ENCODE measurements around the gene TBC1D8B. TPM values are rescaled to one million over a fixed set of nuclear protein-coding genes. Genes with fewer than 3 reads are reported as not detected.

Gene TBC1D8B
- total RNA-seq, 2 donors from 2014 or later, result 4.0 to 5.5 TPM

- DNase-seq, result no peak
- no peak overlapping the region for H3K4me3 Mint-ChIP-seq
- Histone ChIP-seq H3K27me3 (ENCODE audit: control insufficient read depth, insufficient read depth, low read length, poor library complexity, severe bottlenecking) (peaks cover 7% of the 10 kb centered on the region), H3K9ac (ENCODE audit: extremely low read depth, low read length, poor library complexity, severe bottlenecking) (no peak overlapping the region), H3K36me3 (ENCODE audit: control insufficient read depth, insufficient read depth, low read length) (no peaks in the 10 kb centered on the region), H3K9me3 (ENCODE audit: control insufficient read depth, low read length) (no peaks in the 10 kb centered on the region), H3K4me1 (ENCODE audit: control insufficient read depth, insufficient read depth, low read length) (peaks cover 5% of the 10 kb centered on the region), H3K27ac (ENCODE audit: low read depth, low read length) (no peak overlapping the region), H3K4me3 (ENCODE audit: low read length) (no peak overlapping the region)
- peaks cover 62% of the 10 kb centered on the region for H3K9me3 Mint-ChIP-seq
- TF ChIP-seq, protein P1, sequence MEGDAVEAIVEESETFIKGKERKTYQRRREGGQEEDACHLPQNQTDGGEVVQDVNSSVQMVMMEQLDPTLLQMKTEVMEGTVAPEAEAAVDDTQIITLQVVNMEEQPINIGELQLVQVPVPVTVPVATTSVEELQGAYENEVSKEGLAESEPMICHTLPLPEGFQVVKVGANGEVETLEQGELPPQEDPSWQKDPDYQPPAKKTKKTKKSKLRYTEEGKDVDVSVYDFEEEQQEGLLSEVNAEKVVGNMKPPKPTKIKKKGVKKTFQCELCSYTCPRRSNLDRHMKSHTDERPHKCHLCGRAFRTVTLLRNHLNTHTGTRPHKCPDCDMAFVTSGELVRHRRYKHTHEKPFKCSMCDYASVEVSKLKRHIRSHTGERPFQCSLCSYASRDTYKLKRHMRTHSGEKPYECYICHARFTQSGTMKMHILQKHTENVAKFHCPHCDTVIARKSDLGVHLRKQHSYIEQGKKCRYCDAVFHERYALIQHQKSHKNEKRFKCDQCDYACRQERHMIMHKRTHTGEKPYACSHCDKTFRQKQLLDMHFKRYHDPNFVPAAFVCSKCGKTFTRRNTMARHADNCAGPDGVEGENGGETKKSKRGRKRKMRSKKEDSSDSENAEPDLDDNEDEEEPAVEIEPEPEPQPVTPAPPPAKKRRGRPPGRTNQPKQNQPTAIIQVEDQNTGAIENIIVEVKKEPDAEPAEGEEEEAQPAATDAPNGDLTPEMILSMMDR (conservative IDR thresholded peaks at IDR 0.05), result no peak
- H3K36me3 Mint-ChIP-seq (ENCODE audit: low read depth), result no peaks in the 10 kb centered on the region
- H3K27me3 Mint-ChIP-seq (ENCODE audit: insufficient read depth), result peaks cover 44% of the 10 kb centered on the region
- H3K27ac Mint-ChIP-seq, result no peak overlapping the region
- 82% methylated on average over 3 of the region's 3 CpGs; no CpG with 5 or more reads in 1 of the 2 experiments for WGBS, 2 experiments (ENCODE audit: insufficient coverage in 1 of 2, insufficient read length in 1 of 2)
- peaks cover 15% of the 10 kb centered on the region for H3K4me1 Mint-ChIP-seq
These were observed 98.9 kb downstream of the TBC1D8B start for GRCh38 chrX:106901341-106901740.

DNA sequence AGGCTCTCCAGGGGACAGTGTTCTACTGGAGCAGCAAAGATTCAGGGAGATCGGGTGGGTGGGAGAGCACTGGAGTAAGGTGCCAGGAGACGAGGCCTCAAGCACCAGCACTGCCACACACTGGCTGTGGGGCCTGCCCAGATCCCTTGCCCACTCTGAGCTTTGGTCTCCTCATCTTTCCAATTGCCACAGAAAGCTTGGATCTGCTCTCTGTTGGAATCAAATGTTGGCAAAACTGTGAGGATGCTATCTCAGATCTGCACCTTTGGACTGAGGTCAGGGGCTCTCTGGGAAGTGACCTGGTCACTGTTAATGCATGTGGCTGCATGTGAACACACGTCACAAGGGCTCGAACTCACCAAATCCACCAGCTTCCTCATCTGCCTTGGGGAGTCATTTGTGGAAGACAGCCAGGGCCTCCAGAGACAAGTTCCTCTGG, 99.3 kb downstream of the TBC1D8B start:
- Mint-ChIP-seq H3K4me3 (no peak overlapping the region), H3K27ac (no peak overlapping the region), H3K9me3 (peaks cover 62% of the 10 kb centered on the region), H3K4me1 (peaks cover 15% of the 10 kb centered on the region), H3K36me3 (ENCODE audit: low read depth) (no peaks in the 10 kb centered on the region), H3K27me3 (ENCODE audit: insufficient read depth) (peaks cover 45% of the 10 kb centered on the region)
- no peak for DNase-seq
- Histone ChIP-seq H3K27ac (ENCODE audit: low read depth, low read length) (no peak overlapping the region), H3K36me3 (ENCODE audit: control insufficient read depth, insufficient read depth, low read length) (no peaks in the 10 kb centered on the region), H3K9me3 (ENCODE audit: control insufficient read depth, low read length) (no peaks in the 10 kb centered on the region), H3K27me3 (ENCODE audit: control insufficient read depth, insufficient read depth, low read length, poor library complexity, severe bottlenecking) (peaks cover 7% of the 10 kb centered on the region), H3K4me3 (ENCODE audit: low read length) (no peak overlapping the region), H3K4me1 (ENCODE audit: control insufficient read depth, insufficient read depth, low read length) (peaks cover 5% of the 10 kb centered on the region), H3K9ac (ENCODE audit: extremely low read depth, low read length, poor library complexity, severe bottlenecking) (no peak overlapping the region)
- TF ChIP-seq, protein P1 (conservative IDR thresholded peaks at IDR 0.05), result no peak
- 96% methylated on average over 4 of the region's 4 CpGs; no CpG with 5 or more reads in 1 of the 2 experiments for WGBS, 2 experiments (ENCODE audit: insufficient coverage in 1 of 2, insufficient read length in 1 of 2)

DNA sequence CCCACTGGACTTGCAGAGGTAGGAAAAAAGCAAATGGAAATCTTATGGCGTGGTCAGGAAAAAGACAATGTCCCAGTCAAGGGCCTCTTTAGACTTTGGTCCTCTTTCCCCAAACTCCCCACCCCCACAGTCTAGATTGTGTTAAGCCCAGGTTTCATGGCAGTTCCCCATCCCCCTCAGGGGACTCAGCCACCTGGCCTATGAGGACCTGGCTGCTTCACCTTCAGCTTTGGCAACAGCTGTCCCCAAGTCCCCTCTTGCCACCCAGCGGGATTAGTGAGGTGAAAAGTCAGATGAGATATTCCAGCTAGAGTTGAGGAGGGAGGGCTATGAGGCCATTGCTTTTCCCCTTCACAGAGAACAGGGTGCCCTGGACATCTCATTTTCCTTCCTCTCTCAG, 100.2 kb downstream of the TBC1D8B start:
- 71% methylated on average over 1 of the region's 2 CpGs; no CpG with 5 or more reads in 1 of the 2 experiments for WGBS, 2 experiments (ENCODE audit: insufficient coverage in 1 of 2, insufficient read length in 1 of 2)
- Histone ChIP-seq H3K9ac (ENCODE audit: extremely low read depth, low read length, poor library complexity, severe bottlenecking) (no peak overlapping the region), H3K4me1 (ENCODE audit: control insufficient read depth, insufficient read depth, low read length) (peaks cover 5% of the 10 kb centered on the region), H3K4me3 (ENCODE audit: low read length) (no peak overlapping the region), H3K36me3 (ENCODE audit: control insufficient read depth, insufficient read depth, low read length) (no peaks in the 10 kb centered on the region), H3K27ac (ENCODE audit: low read depth, low read length) (no peak overlapping the region), H3K9me3 (ENCODE audit: control insufficient read depth, low read length) (no peaks in the 10 kb centered on the region), H3K27me3 (ENCODE audit: control insufficient read depth, insufficient read depth, low read length, poor library complexity, severe bottlenecking) (peaks cover 7% of the 10 kb centered on the region)
- Mint-ChIP-seq H3K36me3 (ENCODE audit: low read depth) (no peaks in the 10 kb centered on the region), H3K4me3 (no peak overlapping the region), H3K27me3 (ENCODE audit: insufficient read depth) (peaks cover 45% of the 10 kb centered on the region), H3K9me3 (peaks cover 65% of the 10 kb centered on the region), H3K27ac (no peak overlapping the region), H3K4me1 (peaks cover 15% of the 10 kb centered on the region)
- TF ChIP-seq, protein P1 (conservative IDR thresholded peaks at IDR 0.05), result no peak
- no peak for DNase-seq
